NCI-H2107 (cell line): Measurements from ENCODE around the gene TBCK.
"Not testable (repeated sequence)": the region's sequence is repeated elsewhere in the genome, so short reads cannot be mapped to it uniquely, and the experiment has no call there.

Experiments
- DNase-seq: peaks from one replicate; lab custom pipeline; 2025; lab: John Stamatoyannopoulos, UW

Gene TBCK

GRCh38 chr4:106321168-106321567, 5.2 kb upstream of the TBCK start:
- not testable (repeated sequence) for DNase-seq

GRCh38 chr4:106320235-106320634, 4.2 kb upstream of the TBCK start:
- DNase-seq: no peak

- no peak for DNase-seq
Measured at GRCh38 chr4:106318511-106318910, 2.5 kb upstream of the TBCK start.

- no peak for DNase-seq
Measured at GRCh38 chr4:106317815-106318214, 1.8 kb upstream of the TBCK start.

GRCh38 chr4:106316773-106317409, 882 bp upstream of the TBCK start:
- DNase-seq: no peak

- DNase-seq: no peak
Measured at GRCh38 chr4:106315476-106315967, 487 bp downstream of the TBCK start.

- DNase-seq: no peak
Measured at GRCh38 chr4:106314960-106315359, 1.0 kb downstream of the TBCK start.

GRCh38 chr4:106312997-106313522, 2.9 kb downstream of the TBCK start:
- DNase-seq: no peak

- DNase-seq: no peak
Measured at GRCh38 chr4:106312377-106312776, 3.6 kb downstream of the TBCK start.

GRCh38 chr4:106306561-106306960, 9.4 kb downstream of the TBCK start:
- DNase-seq: no peak

GRCh38 chr4:106305435-106306055, 10.5 kb downstream of the TBCK start:
- DNase-seq: no peak

GRCh38 chr4:106304632-106305031, 11.4 kb downstream of the TBCK start:
- DNase-seq: no peak

- no peak for DNase-seq
Measured at GRCh38 chr4:106303548-106304281, 12.3 kb downstream of the TBCK start.

- no peak for DNase-seq
Measured at GRCh38 chr4:106302062-106302438, 14.0 kb downstream of the TBCK start.

GRCh38 chr4:106301393-106302061, 14.5 kb downstream of the TBCK start:
- no peak for DNase-seq

- DNase-seq: no peak
Measured at GRCh38 chr4:106299977-106300376, 16.0 kb downstream of the TBCK start.

GRCh38 chr4:106297245-106298035, 18.6 kb downstream of the TBCK start:
- no peak for DNase-seq

- no peak for DNase-seq
Measured at GRCh38 chr4:106294062-106294461, 21.9 kb downstream of the TBCK start.

- DNase-seq: no peak
Measured at GRCh38 chr4:106291678-106292077, 24.3 kb downstream of the TBCK start.

- DNase-seq: no peak
Measured at GRCh38 chr4:106289737-106290136, 26.3 kb downstream of the TBCK start.

GRCh38 chr4:106287353-106287969, 28.5 kb downstream of the TBCK start:
- no peak for DNase-seq
